Measurements from ENCODE around the gene TNFRSF18.

GRCh38 chr1:1199961-1200875 lies 6.2 kb downstream of the TNFRSF18 start:
- TF ChIP-seq POLR2A (IDR thresholded peaks at IDR 0.05) (no peak), CTCF (IDR thresholded peaks at IDR 0.05) (no peak)

Data from testis (tissue), 2 donors.